GF-D8 (cell line): ENCODE measurements around the gene TNNC1.

ENCODE experiments used
- DNase-seq: peaks from one replicate; lab custom pipeline; 2025; lab: John Stamatoyannopoulos, UW

Gene TNNC1

GRCh38 chr3:52401551-52401950 lies 52.3 kb downstream of the TNNC1 start:
- DNase-seq = no peak
